IMR-90 (cell line): ENCODE measurements around the gene YPEL4. TPM values are rescaled to one million over a fixed set of nuclear protein-coding genes. Genes with fewer than 3 reads are reported as not detected.

ENCODE experiments used
- ATAC-seq: fragments of 200-7000 bp; cut with Tn5 transposase; 2 replicates; pipeline ENCODE4 v1.9.1; 2020; ENCODE audit warnings: low read depth, mild to moderate bottlenecking, moderate library complexity
- BruUV-seq: library from RNA; stranded (reverse); fragments of 400-500 nt; replicated peaks from 2 replicates; lab custom pipeline; 2021; lab: Mats Ljungman, UMichigan
- CTCF ChIA-PET: fragments of 300-600 bp; formaldehyde crosslinking; extraction: SDS; loops from one replicate; lab custom pipeline; 2021; ENCODE audit warnings: antibody characterized with exemption; lab: Yijun Ruan, JAX
- POLR2A ChIA-PET: fragments of 300-600 bp; sonication (Branson Sonifier 250); formaldehyde crosslinking; loops from one replicate; lab custom pipeline; 2022; ENCODE audit warnings: antibody characterized with exemption; ENCODE audit not compliant: unreplicated experiment; lab: Charles Lee
- DNase-seq: peaks from one replicate; pipeline ENCODE4 v3.0.0; 2013
- H2AFZ ChIP-seq: replicated peaks from 2 replicates; pipeline ENCODE3; 2013; ENCODE audit warnings: low read length, mild to moderate bottlenecking; ENCODE audit not compliant: poor library complexity
- H2AK5ac ChIP-seq: 2 replicates; pipeline ENCODE4 v1.6.1; 2013; ENCODE audit warnings: low read depth, low read length, inconsistent platforms
- H2AK9ac ChIP-seq: replicated peaks from 2 replicates; pipeline ENCODE3; 2013; ENCODE audit warnings: mild to moderate bottlenecking, low read depth, low read length, moderate library complexity; ENCODE audit not compliant: poor library complexity
- H2BK120ac ChIP-seq: 2 replicates; pipeline ENCODE4 v1.6.1; 2013; ENCODE audit warnings: low read depth, low read length, inconsistent platforms
- H2BK15ac ChIP-seq: 3 replicates; pipeline ENCODE4 v1.6.1; 2013; ENCODE audit warnings: low read depth, low read length, inconsistent platforms
- H2BK20ac ChIP-seq: 2 replicates; pipeline ENCODE4 v1.6.1; 2013; ENCODE audit warnings: low read depth, mild to moderate bottlenecking, inconsistent platforms, low read length, moderate library complexity
- H2BK5ac ChIP-seq: 2 replicates; pipeline ENCODE4 v1.6.1; 2013; ENCODE audit warnings: mild to moderate bottlenecking, low read depth, low read length, inconsistent platforms; ENCODE audit not compliant: poor library complexity, severe bottlenecking
- H3K14ac ChIP-seq: replicated peaks from 2 replicates; pipeline ENCODE4 v1.6.1; 2013; ENCODE audit warnings: low read depth, low read length, inconsistent platforms
- H3K18ac ChIP-seq: 2 replicates; pipeline ENCODE4 v1.6.1; 2013; ENCODE audit warnings: low read depth, low read length, control low read depth
- H3K23ac ChIP-seq: 2 replicates; pipeline ENCODE4 v1.6.1; 2013; ENCODE audit warnings: low read depth, low read length, inconsistent platforms
- H3K27ac ChIP-seq: 2 replicates; pipeline ENCODE4 v1.5.1; 2013; ENCODE audit warnings: mild to moderate bottlenecking, control low read depth, low read length; ENCODE audit not compliant: insufficient read depth
- H3K27me3 ChIP-seq: 2 replicates; pipeline ENCODE4 v1.6.1; 2013; ENCODE audit warnings: low read length; ENCODE audit not compliant: control insufficient read depth, insufficient read depth
- H3K36me3 ChIP-seq: 2 replicates; pipeline ENCODE4 v1.6.1; 2013; ENCODE audit warnings: low read length, mixed read lengths; ENCODE audit not compliant: control insufficient read depth, insufficient read depth
- H3K4ac ChIP-seq: 2 replicates; pipeline ENCODE4 v1.6.1; 2013; ENCODE audit warnings: low read depth, low read length, inconsistent platforms
- H3K4me1 ChIP-seq: 2 replicates; pipeline ENCODE4 v1.6.1; 2013; ENCODE audit warnings: low read length, mixed read lengths; ENCODE audit not compliant: control insufficient read depth, insufficient read depth
- H3K4me2 ChIP-seq: 2 replicates; pipeline ENCODE4 v1.6.1; 2013; ENCODE audit warnings: low read depth, mild to moderate bottlenecking, control low read depth, low read length, moderate library complexity
- H3K4me3 ChIP-seq: 2 replicates; pipeline ENCODE4 v1.5.1; 2013; ENCODE audit warnings: low read depth, mild to moderate bottlenecking, control low read depth, low read length, moderate library complexity; ENCODE audit not compliant: insufficient read depth
- H3K56ac ChIP-seq: 2 replicates; pipeline ENCODE4 v1.6.1; 2013; ENCODE audit warnings: low read length, inconsistent platforms; ENCODE audit not compliant: insufficient read depth; ENCODE audit errors: extremely low read depth
- H3K79me1 ChIP-seq, 2 experiments: 2 replicates each; pipeline ENCODE4 v1.6.1; 2013; ENCODE audit warnings: low read length in 2 of 2, inconsistent platforms in 1 of 2, low read depth in 1 of 2
- H3K9ac ChIP-seq: 2 replicates; pipeline ENCODE4 v1.6.1; 2013; ENCODE audit warnings: low read depth, low read length, control low read depth
- H3K9me1 ChIP-seq: 2 replicates; pipeline ENCODE4 v1.6.1; 2013; ENCODE audit warnings: low read length, inconsistent platforms; ENCODE audit not compliant: insufficient read depth
- H3K9me3 ChIP-seq: 2 replicates; pipeline ENCODE4 v1.6.1; 2013; ENCODE audit warnings: low read length; ENCODE audit not compliant: control insufficient read depth, insufficient read depth
- H4K20me1 ChIP-seq: 2 replicates; pipeline ENCODE4 v1.6.1; 2013; ENCODE audit warnings: low read length, inconsistent platforms; ENCODE audit not compliant: insufficient read depth
- H4K5ac ChIP-seq: 2 replicates; pipeline ENCODE4 v1.6.1; 2013; ENCODE audit warnings: mild to moderate bottlenecking, low read depth, low read length, control low read depth
- H4K8ac ChIP-seq, 2 experiments: 2 replicates each; pipeline ENCODE4 v1.6.1; 2013; ENCODE audit warnings: low read depth in 2 of 2, low read length in 2 of 2, control low read depth in 1 of 2, inconsistent platforms in 1 of 2
- H4K91ac ChIP-seq: 2 replicates; pipeline ENCODE4 v1.6.1; 2013; ENCODE audit warnings: low read depth, low read length, inconsistent platforms; ENCODE audit not compliant: insufficient read depth
- MAFK ChIP-seq: IDR thresholded peaks from 2 replicates; pipeline ENCODE4 v1.6.1; 2012; ENCODE audit warnings: low read depth, low read length, improper control_type of control experiment
- NFE2L2 ChIP-seq: fragments of 150-350 bp; IDR thresholded peaks from 2 replicates; pipeline ENCODE4 v1.6.1; 2016; ENCODE audit warnings: low read depth, mild to moderate bottlenecking, low read length
- RAD21 ChIP-seq: IDR thresholded peaks from 2 replicates; pipeline ENCODE4 v1.6.1; 2012; ENCODE audit warnings: low read length, improper control_type of control experiment
- USF2 ChIP-seq: fragments of 150-350 bp; IDR thresholded peaks from 2 replicates; pipeline ENCODE4 v1.6.1; 2017; ENCODE audit warnings: mild to moderate bottlenecking, antibody characterized with exemption, low read length, low read depth
- WGBS, 2 experiments: methylation state at CpG; one replicate each; pipeline versions ENCODE4 v1.1.5 to v1.1.7; 2013; ENCODE audit warnings: missing lambda C conversion rate in 2 of 2; ENCODE audit not compliant: insufficient read length in 1 of 2; ENCODE audit errors: extremely low coverage in 2 of 2; 5-methylcytosine and 5-hydroxymethylcytosine counted together
- dilution Hi-C: fragments of 300-500 bp; cut with HindIII; formaldehyde crosslinking; loops from one replicate; pipeline ENCODE4 v1.14.3; 2018; ENCODE audit warnings: low sequenced_read_pairs; ENCODE audit not compliant: unreplicated experiment
- in situ Hi-C: fragments of 300-500 bp; cut with MboI; formaldehyde crosslinking; loops from 3 replicates; pipeline ENCODE4 v1.14.3; 2019; ENCODE audit warnings: low sequenced_read_pairs, inconsistent platforms, mixed read lengths
- intact Hi-C: fragments of 100-400 bp; cut with micrococcal nuclease; formaldehyde crosslinking; loops from 2 replicates; pipeline ENCODE4 v1.10.0; 2022
- polyA plus RNA-seq, 3 experiments: library from polyadenylated mRNA; depleted of rRNA; stranded (reverse); fragments of >200 nt; gene quantifications; 2 replicates each; pipeline ENCODE4 v1.2.3, GENCODE V29; 2012; ENCODE audit warnings: low replicate concordance in 1 of 3
- total RNA-seq: library from RNA; depleted of rRNA; stranded (reverse); fragments of >200 nt; gene quantifications from 2 replicates; pipeline ENCODE4 v1.2.3, GENCODE V29; 2012

The YPEL4 gene
- total and polyA plus RNA-seq, 2 of the 4 experiments (the other 2 are of a cell fraction) = 0.18 to 0.79 TPM

DNA sequence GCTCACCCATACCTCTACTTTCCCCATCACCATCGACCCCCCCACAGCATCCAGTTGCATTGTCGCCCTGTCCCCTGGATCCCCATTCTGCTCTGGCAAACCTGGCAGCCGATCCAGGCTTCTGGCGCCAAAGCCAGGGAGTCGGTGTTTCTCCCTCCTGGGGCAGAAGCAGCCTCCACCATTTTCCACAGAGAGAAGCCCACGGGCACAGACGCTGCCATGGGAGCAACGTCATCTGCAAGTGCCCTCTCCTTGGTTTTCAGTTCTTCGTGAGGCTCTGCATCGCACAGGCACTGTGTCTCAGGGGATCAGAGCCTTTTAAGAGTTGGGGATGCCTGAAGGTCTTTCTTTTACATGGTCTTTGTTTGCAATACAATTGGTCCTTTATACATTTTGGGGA is 2.3 kb downstream of the YPEL4 start:
- Histone ChIP-seq H4K20me1 (peaks cover 61% of the 10 kb centered on the region), H4K91ac (no peak overlapping the region), H3K9me1 (peaks cover 11% of the 10 kb centered on the region; the same call in 1 of the 2 replicates), H2AK5ac (no peak overlapping the region), H3K27ac (no peak overlapping the region), H3K9me3 (no peaks in the 10 kb centered on the region), H4K5ac (no peak overlapping the region), H4K8ac (no peak overlapping the region), H2AK9ac (peak overlapping the region; percentile 67), H3K4ac (no peak overlapping the region), H3K4me2 (peak overlapping the region; percentile 28; the same call in 1 of the 2 replicates), H3K18ac (no peak overlapping the region), H2BK20ac (no peak overlapping the region), H2BK5ac (no peak overlapping the region), H3K79me1 (peaks cover 8 to 43% of the 10 kb centered on the region in 2 experiments), H3K23ac (peak overlapping the region; percentile 21; the same call in 1 of the 2 replicates), H3K4me1 (peaks cover 26% of the 10 kb centered on the region), H2BK15ac (no peak overlapping the region), H2AFZ (peak overlapping the region; percentile 1), H3K56ac (no peak overlapping the region), H2BK120ac (no peak overlapping the region), H3K4me3 (no peak overlapping the region), H3K36me3 (peaks cover 4% of the 10 kb centered on the region; the same call in 1 of the 2 replicates), H3K14ac (0 out of 2 replicates have a peak overlapping the region, but pooled peaks have one; percentile 41), H3K27me3 (no peaks in the 10 kb centered on the region), H3K9ac (no peak overlapping the region)
- in situ Hi-C loops (loop anchor here (10.0 kb wide), 2 partner anchors 153 to 193 kb away; no protein-coding TSS in a partner anchor), intact Hi-C loops (loop anchor here (5.0 kb wide), 1 partner anchor 875 kb away; no protein-coding TSS in a partner anchor), dilution Hi-C loops (no loop called here)
- POLR2A ChIA-PET = no interaction called here
- 0% methylated on average over 1 of the region's 10 CpGs; no CpG with 5 or more reads in 1 of the 2 experiments for WGBS, 2 experiments
- ATAC-seq (no peak), DNase-seq (no peak)
- CTCF ChIA-PET = interaction anchor here (1.6 kb wide), 1 partner anchor 80 kb away, joined by 6 read pairs; the partner anchor contains the start of gene UBE2L6
- no TSS peak for BruUV-seq
- no peak for TF ChIP-seq RAD21
- no peak for TF ChIP-seq USF2
- TF ChIP-seq NFE2L2 = no peak
- TF ChIP-seq MAFK = no peak
